Stimulated activated naive CD8-positive, alpha-beta T cell treated with anti-CD3 and anti-CD28 coated beads, Interleukin-15, amount 100 ng/mL, for 72 hours (primary cell): Measurements from ENCODE around the gene NTM.

Experiments
- ATAC-seq: fragments of 150-1000 bp; cut with Tn5 transposase; 2 replicates; pipeline ENCODE4 v1.10.0; 2021; ENCODE audit warnings: mild to moderate bottlenecking, moderate library complexity
- DNase-seq, 2 donors: peaks; one replicate each; pipeline ENCODE4 v3.0.0; 2021 to 2022
- H3K27ac Mint-ChIP-seq, 2 donors: one replicate each; pipeline ENCODE4 v1.8.0; 2022; ENCODE audit warnings: mild to moderate bottlenecking in 2 of 2, mixed read lengths in 2 of 2, moderate library complexity in 2 of 2
- H3K27me3 Mint-ChIP-seq: one replicate; pipeline ENCODE4 v1.8.0; 2022; ENCODE audit warnings: mixed read lengths
- H3K4me1 Mint-ChIP-seq: one replicate; pipeline ENCODE4 v1.8.0; 2022; ENCODE audit warnings: mild to moderate bottlenecking, mixed read lengths
- H3K4me3 Mint-ChIP-seq, 2 donors: one replicate each; pipeline ENCODE4 v1.8.0; 2022; ENCODE audit warnings: mild to moderate bottlenecking in 2 of 2, mixed read lengths in 2 of 2, moderate library complexity in 1 of 2
- H3K9me3 Mint-ChIP-seq, 2 donors: one replicate each; pipeline ENCODE4 v1.8.0; 2022; ENCODE audit warnings: mixed read lengths in 2 of 2

NTM gene

GRCh38 chr11:131618201-131618600 lies 247.8 kb downstream of the NTM start:
- H3K27ac Mint-ChIP-seq: no peak overlapping the region
- no peaks in the 10 kb centered on the region for H3K27me3 Mint-ChIP-seq
- no peaks in the 10 kb centered on the region for H3K4me1 Mint-ChIP-seq
- no peak overlapping the region for H3K4me3 Mint-ChIP-seq
- DNase-seq: no peak
- no peaks in the 10 kb centered on the region for H3K9me3 Mint-ChIP-seq
- no peak for ATAC-seq

- Mint-ChIP-seq H3K27me3 (peaks cover 19% of the 10 kb centered on the region), H3K4me1 (no peaks in the 10 kb centered on the region), H3K4me3 (no peak overlapping the region), H3K27ac (no peak overlapping the region), H3K9me3 (no peaks in the 10 kb centered on the region)
- no peak for DNase-seq
- no peak for ATAC-seq
Measured at GRCh38 chr11:131622193-131622592, 251.8 kb downstream of the NTM start.

- no peak overlapping the region for H3K4me3 Mint-ChIP-seq
- ATAC-seq (no peak), DNase-seq (no peak)
- H3K27me3 Mint-ChIP-seq: peaks cover 29% of the 10 kb centered on the region
- H3K4me1 Mint-ChIP-seq: no peaks in the 10 kb centered on the region
- H3K9me3 Mint-ChIP-seq: no peaks in the 10 kb centered on the region
- H3K27ac Mint-ChIP-seq: no peak overlapping the region
Measured at GRCh38 chr11:131624531-131624930, 254.1 kb downstream of the NTM start.

- Mint-ChIP-seq H3K27me3 (peaks cover 29% of the 10 kb centered on the region), H3K4me1 (no peaks in the 10 kb centered on the region), H3K27ac (no peak overlapping the region), H3K9me3 (no peaks in the 10 kb centered on the region), H3K4me3 (no peak overlapping the region)
- no peak for DNase-seq
- ATAC-seq: no peak
Measured at GRCh38 chr11:131626788-131627187, 256.4 kb downstream of the NTM start.

GRCh38 chr11:131628739-131629138 lies 258.3 kb downstream of the NTM start:
- Mint-ChIP-seq H3K4me1 (no peaks in the 10 kb centered on the region), H3K27ac (no peak overlapping the region), H3K4me3 (no peak overlapping the region), H3K27me3 (peaks cover 29% of the 10 kb centered on the region), H3K9me3 (peaks cover 0 to 4% of the 10 kb centered on the region in 2 donors)
- DNase-seq: no peak
- no peak for ATAC-seq

GRCh38 chr11:131629925-131630540 lies 259.6 kb downstream of the NTM start:
- Mint-ChIP-seq H3K4me1 (no peaks in the 10 kb centered on the region), H3K4me3 (no peak overlapping the region), H3K27me3 (peaks cover 28% of the 10 kb centered on the region), H3K27ac (no peak overlapping the region), H3K9me3 (peaks cover 0 to 5% of the 10 kb centered on the region in 2 donors)
- ATAC-seq (no peak), DNase-seq (no peak)

GRCh38 chr11:131632971-131633370 lies 262.6 kb downstream of the NTM start:
- no peak overlapping the region for H3K27ac Mint-ChIP-seq
- H3K4me3 Mint-ChIP-seq: no peak overlapping the region
- ATAC-seq: no peak
- H3K9me3 Mint-ChIP-seq: peaks cover 0 to 5% of the 10 kb centered on the region in 2 donors
- no peak for DNase-seq
- no peaks in the 10 kb centered on the region for H3K4me1 Mint-ChIP-seq
- H3K27me3 Mint-ChIP-seq: peaks cover 9% of the 10 kb centered on the region

- Mint-ChIP-seq H3K9me3 (peaks cover 0 to 5% of the 10 kb centered on the region in 2 donors), H3K27me3 (no peaks in the 10 kb centered on the region), H3K27ac (no peak overlapping the region), H3K4me3 (no peak overlapping the region), H3K4me1 (no peaks in the 10 kb centered on the region)
- no peak for DNase-seq
- ATAC-seq: no peak
Measured at GRCh38 chr11:131633921-131634715, 263.7 kb downstream of the NTM start.

GRCh38 chr11:131637469-131638175 lies 267.2 kb downstream of the NTM start:
- DNase-seq (no peak), ATAC-seq (no peak)
- no peaks in the 10 kb centered on the region for H3K4me1 Mint-ChIP-seq
- peaks cover 0 to 5% of the 10 kb centered on the region in 2 donors for H3K9me3 Mint-ChIP-seq
- H3K27me3 Mint-ChIP-seq: no peaks in the 10 kb centered on the region
- no peak overlapping the region for H3K27ac Mint-ChIP-seq
- no peak overlapping the region for H3K4me3 Mint-ChIP-seq

- ATAC-seq (no peak), DNase-seq (no peak)
- Mint-ChIP-seq H3K27ac (no peak overlapping the region), H3K4me3 (no peak overlapping the region), H3K27me3 (no peaks in the 10 kb centered on the region), H3K9me3 (no peaks in the 10 kb centered on the region), H3K4me1 (no peaks in the 10 kb centered on the region)
Measured at GRCh38 chr11:131638889-131639288, 268.5 kb downstream of the NTM start.

- no peaks in the 10 kb centered on the region for H3K4me1 Mint-ChIP-seq
- H3K4me3 Mint-ChIP-seq: no peak overlapping the region
- no peaks in the 10 kb centered on the region for H3K9me3 Mint-ChIP-seq
- ATAC-seq: no peak
- no peak for DNase-seq
- H3K27me3 Mint-ChIP-seq: no peaks in the 10 kb centered on the region
- H3K27ac Mint-ChIP-seq: no peak overlapping the region
Measured at GRCh38 chr11:131640320-131640719, 269.9 kb downstream of the NTM start.

- DNase-seq: no peak
- no peak overlapping the region for H3K27ac Mint-ChIP-seq
- H3K27me3 Mint-ChIP-seq: no peaks in the 10 kb centered on the region
- no peaks in the 10 kb centered on the region for H3K9me3 Mint-ChIP-seq
- no peak for ATAC-seq
- no peak overlapping the region for H3K4me3 Mint-ChIP-seq
- H3K4me1 Mint-ChIP-seq: no peaks in the 10 kb centered on the region
Measured at GRCh38 chr11:131642756-131643531, 272.5 kb downstream of the NTM start.

- no peaks in the 10 kb centered on the region for H3K27me3 Mint-ChIP-seq
Measured at GRCh38 chr11:131644204-131644795, 273.9 kb downstream of the NTM start.

GRCh38 chr11:131645237-131645636 lies 274.8 kb downstream of the NTM start:
- no peaks in the 10 kb centered on the region for H3K27me3 Mint-ChIP-seq
- no peaks in the 10 kb centered on the region for H3K4me1 Mint-ChIP-seq
- H3K4me3 Mint-ChIP-seq: no peak overlapping the region
- ATAC-seq (no peak), DNase-seq (no peak)
- H3K27ac Mint-ChIP-seq: no peak overlapping the region
- no peaks in the 10 kb centered on the region for H3K9me3 Mint-ChIP-seq

More at GRCh38 chr11:131644204-131644795, 273.9 kb downstream of the NTM start:
- DNase-seq: no peak
- Mint-ChIP-seq H3K9me3 (no peaks in the 10 kb centered on the region), H3K4me3 (no peak overlapping the region), H3K4me1 (no peaks in the 10 kb centered on the region), H3K27ac (no peak overlapping the region)
- ATAC-seq: no peak

- Mint-ChIP-seq H3K4me1 (no peaks in the 10 kb centered on the region), H3K4me3 (no peak overlapping the region), H3K27me3 (no peaks in the 10 kb centered on the region), H3K27ac (no peak overlapping the region), H3K9me3 (no peaks in the 10 kb centered on the region)
- ATAC-seq (no peak), DNase-seq (no peak)
Measured at GRCh38 chr11:131649856-131650255, 279.4 kb downstream of the NTM start.
